Type B pancreatic cell (in vitro differentiated cells): ENCODE measurements around the gene ARNT2. TPM values are rescaled to one million over a fixed set of nuclear protein-coding genes. Genes with fewer than 3 reads are reported as not detected.

ENCODE experiments used
- DNase-seq: peaks from one replicate; pipeline ENCODE4 v3.0.0; 2021; ENCODE audit warnings: mixed read lengths; ENCODE audit not compliant: unreplicated experiment; ENCODE audit errors: extremely low spot score
- H3K27ac Mint-ChIP-seq: 2 replicates; pipeline ENCODE4 v1.8.0; 2021; ENCODE audit warnings: mild to moderate bottlenecking, mixed read lengths
- H3K27me3 Mint-ChIP-seq: 2 replicates; pipeline ENCODE4 v1.8.0; 2021; ENCODE audit warnings: mixed read lengths
- H3K36me3 Mint-ChIP-seq: 2 replicates; pipeline ENCODE4 v1.8.0; 2021; ENCODE audit warnings: mixed read lengths
- H3K4me1 Mint-ChIP-seq: one replicate; pipeline ENCODE4 v1.8.0; 2021; ENCODE audit warnings: mixed read lengths; ENCODE audit not compliant: unreplicated experiment
- H3K4me3 Mint-ChIP-seq: 2 replicates; pipeline ENCODE4 v1.8.0; 2021; ENCODE audit warnings: mild to moderate bottlenecking, mixed read lengths
- H3K9me3 Mint-ChIP-seq: 2 replicates; pipeline ENCODE4 v1.8.0; 2021; ENCODE audit warnings: mixed read lengths
- total RNA-seq: library from RNA; stranded (reverse); gene quantifications from 2 replicates; pipeline ENCODE4 v1.2.1, GENCODE V29; 2021; ENCODE audit warnings: low replicate concordance
- TF ChIP-seq, protein P1 (sequence below): fragments of 200-600 bp; sonication (generic); conservative IDR thresholded peaks from 2 replicates; pipeline ENCODE4 v1.5.0; 2021; ENCODE audit warnings: antibody characterized with exemption, mild to moderate bottlenecking

The ARNT2 gene
- total RNA-seq, 1 donor from 2014 or later: 22.4 TPM

DNA sequence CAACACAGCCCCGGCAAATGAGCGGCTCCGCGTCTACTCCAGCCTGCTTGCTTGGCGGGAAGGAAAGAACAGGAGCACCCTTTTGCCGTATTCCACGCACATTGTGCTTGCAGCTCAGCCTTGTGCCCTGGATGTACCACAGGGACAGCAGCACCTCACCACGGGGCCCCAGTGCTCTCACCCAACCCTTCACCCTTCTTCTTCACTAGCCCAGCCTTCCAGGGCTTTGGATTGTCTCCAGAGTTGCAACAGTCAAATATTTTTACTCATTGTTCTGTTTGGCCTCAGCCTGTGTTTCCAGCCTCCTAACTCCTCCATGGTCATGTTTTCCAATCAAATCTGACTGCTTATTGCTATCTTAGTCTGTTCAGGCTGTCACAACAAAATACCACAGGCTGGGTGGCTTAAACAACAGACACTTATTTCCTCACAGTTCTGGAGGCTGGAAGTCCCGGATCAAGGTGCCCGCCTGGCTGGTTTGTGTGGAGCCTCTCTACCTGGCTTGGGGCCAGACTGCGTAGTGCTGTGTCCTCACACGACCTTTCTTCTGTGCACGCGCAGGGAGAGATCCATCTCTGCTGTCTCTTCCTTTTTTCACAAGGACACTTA lies 211.7 kb downstream of the ARNT2 start:
- H3K27me3 Mint-ChIP-seq: no peaks in the 10 kb centered on the region
- peaks cover 38% of the 10 kb centered on the region for H3K4me1 Mint-ChIP-seq
- peak overlapping the region; percentile 41 for H3K4me3 Mint-ChIP-seq
- TF ChIP-seq, protein P1, sequence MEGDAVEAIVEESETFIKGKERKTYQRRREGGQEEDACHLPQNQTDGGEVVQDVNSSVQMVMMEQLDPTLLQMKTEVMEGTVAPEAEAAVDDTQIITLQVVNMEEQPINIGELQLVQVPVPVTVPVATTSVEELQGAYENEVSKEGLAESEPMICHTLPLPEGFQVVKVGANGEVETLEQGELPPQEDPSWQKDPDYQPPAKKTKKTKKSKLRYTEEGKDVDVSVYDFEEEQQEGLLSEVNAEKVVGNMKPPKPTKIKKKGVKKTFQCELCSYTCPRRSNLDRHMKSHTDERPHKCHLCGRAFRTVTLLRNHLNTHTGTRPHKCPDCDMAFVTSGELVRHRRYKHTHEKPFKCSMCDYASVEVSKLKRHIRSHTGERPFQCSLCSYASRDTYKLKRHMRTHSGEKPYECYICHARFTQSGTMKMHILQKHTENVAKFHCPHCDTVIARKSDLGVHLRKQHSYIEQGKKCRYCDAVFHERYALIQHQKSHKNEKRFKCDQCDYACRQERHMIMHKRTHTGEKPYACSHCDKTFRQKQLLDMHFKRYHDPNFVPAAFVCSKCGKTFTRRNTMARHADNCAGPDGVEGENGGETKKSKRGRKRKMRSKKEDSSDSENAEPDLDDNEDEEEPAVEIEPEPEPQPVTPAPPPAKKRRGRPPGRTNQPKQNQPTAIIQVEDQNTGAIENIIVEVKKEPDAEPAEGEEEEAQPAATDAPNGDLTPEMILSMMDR: no peak
- H3K9me3 Mint-ChIP-seq: no peaks in the 10 kb centered on the region
- peak overlapping the region; percentile 88 for H3K27ac Mint-ChIP-seq
- no peaks in the 10 kb centered on the region for H3K36me3 Mint-ChIP-seq
- no peak for DNase-seq

DNA sequence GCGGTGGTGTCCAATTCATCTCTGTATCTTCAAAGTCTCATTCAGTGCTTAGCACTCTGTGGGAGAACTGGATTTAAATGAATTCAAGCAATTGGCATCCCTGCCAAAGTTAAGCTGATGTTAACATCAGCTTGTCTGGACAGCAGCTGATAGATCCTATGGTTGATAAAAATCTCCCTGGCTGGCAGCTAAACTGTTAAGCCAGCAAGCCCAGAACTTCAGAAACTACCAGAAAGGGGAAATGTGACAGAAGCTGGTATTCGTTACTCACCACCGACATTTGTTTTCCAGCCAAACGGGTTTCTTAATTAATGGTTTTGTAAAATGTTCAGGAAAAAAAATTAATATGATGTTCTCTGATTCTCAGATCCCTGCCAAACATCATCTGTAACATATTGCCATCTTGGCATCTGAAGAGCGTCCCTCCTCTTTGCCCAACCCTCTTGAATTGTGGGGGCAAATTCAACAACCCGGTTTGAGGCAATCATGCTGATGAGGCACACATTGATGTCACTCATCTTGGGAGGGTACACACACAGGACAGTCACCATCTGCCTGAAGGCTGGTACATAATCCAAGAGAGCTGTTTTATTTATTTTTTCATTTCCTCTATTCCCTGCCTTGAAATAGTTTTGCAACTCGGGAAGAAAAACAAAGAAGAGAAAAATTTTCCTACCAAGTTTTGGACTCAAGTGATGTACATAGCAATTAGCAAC lies 214.7 kb downstream of the ARNT2 start:
- TF ChIP-seq, protein P1: no peak
- H3K4me1 Mint-ChIP-seq: peaks cover 34% of the 10 kb centered on the region
- H3K9me3 Mint-ChIP-seq: no peaks in the 10 kb centered on the region
- DNase-seq: no peak
- peak overlapping the region; percentile 90 for H3K27ac Mint-ChIP-seq
- no peaks in the 10 kb centered on the region for H3K27me3 Mint-ChIP-seq
- H3K4me3 Mint-ChIP-seq: no peak overlapping the region
- H3K36me3 Mint-ChIP-seq: no peaks in the 10 kb centered on the region

DNA sequence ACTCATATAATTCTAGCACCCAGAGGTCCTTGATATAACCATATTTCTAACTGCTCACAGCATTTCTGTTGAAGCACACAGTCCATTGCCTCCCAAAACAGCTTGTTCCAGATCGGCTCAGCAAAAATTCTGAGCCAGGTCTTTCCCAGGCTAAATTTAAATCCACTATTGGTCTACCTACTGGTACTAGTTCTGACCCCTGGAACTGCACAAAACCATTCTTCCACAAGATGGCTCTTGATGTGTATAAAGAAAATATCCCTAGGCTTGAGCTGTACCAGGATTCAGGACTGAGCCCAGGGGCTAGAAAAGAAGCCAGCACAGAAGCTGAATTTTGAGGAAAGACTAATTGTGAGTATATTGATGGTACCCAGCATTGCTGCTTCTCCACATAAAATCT lies 215.5 kb downstream of the ARNT2 start:
- Mint-ChIP-seq H3K4me3 (no peak overlapping the region), H3K9me3 (no peaks in the 10 kb centered on the region), H3K4me1 (peaks cover 30% of the 10 kb centered on the region), H3K27ac (peak overlapping the region; percentile 90), H3K36me3 (no peaks in the 10 kb centered on the region), H3K27me3 (no peaks in the 10 kb centered on the region)
- TF ChIP-seq, protein P1: peak; percentile 39
- DNase-seq: no peak

DNA sequence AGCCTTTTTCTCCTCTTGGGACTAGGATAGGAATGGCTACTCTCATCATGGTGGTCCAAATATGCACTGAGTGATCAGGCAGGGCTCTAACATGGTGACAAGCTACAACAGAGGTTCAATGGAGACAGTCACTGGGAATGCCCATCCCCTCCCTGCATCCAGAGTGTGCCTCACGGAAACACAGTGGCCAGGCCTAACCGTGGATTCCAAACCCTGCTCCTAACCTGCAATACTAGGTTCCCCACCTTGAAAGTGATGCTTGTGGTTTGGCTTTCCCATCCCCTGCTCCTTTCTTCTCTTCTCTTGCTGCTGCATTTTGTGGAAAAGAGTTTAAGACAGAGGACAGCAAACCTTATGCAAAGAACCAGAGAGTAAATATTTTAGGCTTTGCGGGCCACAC lies 216.0 kb downstream of the ARNT2 start:
- Mint-ChIP-seq H3K36me3 (no peaks in the 10 kb centered on the region), H3K9me3 (no peaks in the 10 kb centered on the region), H3K4me3 (no peak overlapping the region), H3K27me3 (no peaks in the 10 kb centered on the region), H3K27ac (no peak overlapping the region), H3K4me1 (peaks cover 29% of the 10 kb centered on the region)
- TF ChIP-seq, protein P1: no peak
- no peak for DNase-seq

DNA sequence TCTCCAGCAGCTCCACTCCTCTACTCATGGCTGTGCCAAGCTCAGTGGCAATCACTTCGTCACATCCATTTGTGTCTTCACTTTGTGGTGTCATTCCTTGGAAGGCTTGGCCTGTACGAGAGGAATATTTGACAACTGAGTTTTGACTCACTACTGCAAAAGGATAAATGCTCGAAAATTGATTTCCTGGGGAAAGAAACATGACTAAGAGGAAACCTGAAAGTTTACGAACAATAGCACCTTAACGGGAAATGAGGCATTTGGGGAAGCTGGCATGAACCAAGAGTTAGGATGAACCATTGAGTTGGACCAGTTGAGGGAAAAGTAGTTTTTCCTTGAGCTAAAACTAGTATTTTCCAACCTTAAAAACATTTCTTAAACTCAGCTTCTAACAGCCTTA lies 216.7 kb downstream of the ARNT2 start:
- TF ChIP-seq, protein P1: no peak
- no peak for DNase-seq
- Mint-ChIP-seq H3K9me3 (no peaks in the 10 kb centered on the region), H3K4me1 (peaks cover 21% of the 10 kb centered on the region), H3K36me3 (no peaks in the 10 kb centered on the region), H3K27ac (no peak overlapping the region), H3K27me3 (no peaks in the 10 kb centered on the region), H3K4me3 (no peak overlapping the region)
